GM21367 (cell line): ENCODE results near the gene HOXB5.

Experiments
- ATAC-seq: cut with Tn5 transposase; IDR thresholded peaks from one replicate; pipeline ENCODE4 v1.9.1; 2021; ENCODE audit not compliant: unreplicated experiment

HOXB5 gene

GRCh38 chr17:48617471-48618255, 24.1 kb upstream of the HOXB5 start:
- ATAC-seq = no peak

GRCh38 chr17:48616717-48617470, 23.3 kb upstream of the HOXB5 start:
- no peak for ATAC-seq

GRCh38 chr17:48615963-48616716, 22.6 kb upstream of the HOXB5 start:
- no peak for ATAC-seq

- no peak for ATAC-seq
Measured at GRCh38 chr17:48615047-48615962, 21.7 kb upstream of the HOXB5 start, which contains the start of gene HOXB8. Gene HOXB8, minus strand, starts transcription at chr17:48615292. Its CDS starts 588 bp downstream, at chr17:48614704.

GRCh38 chr17:48613862-48614694, 20.5 kb upstream of the HOXB5 start:
- ATAC-seq = no peak

- no peak for ATAC-seq
Measured at GRCh38 chr17:48612854-48613691, 19.5 kb upstream of the HOXB5 start.

GRCh38 chr17:48612456-48612853, 18.9 kb upstream of the HOXB5 start:
- no peak for ATAC-seq

GRCh38 chr17:48611681-48612455, 18.3 kb upstream of the HOXB5 start:
- no peak for ATAC-seq

GRCh38 chr17:48611213-48611612, 17.6 kb upstream of the HOXB5 start:
- no peak for ATAC-seq

GRCh38 chr17:48610282-48611211, 17.0 kb upstream of the HOXB5 start, which contains the start of gene HOXB7:
Gene HOXB7, minus strand, starts transcription at chr17:48611017. Its CDS starts 99 bp downstream, at chr17:48610918.
- no peak for ATAC-seq

GRCh38 chr17:48609759-48610281, 16.2 kb upstream of the HOXB5 start:
- no peak for ATAC-seq

GRCh38 chr17:48609033-48609432, 15.5 kb upstream of the HOXB5 start:
- ATAC-seq = no peak

- ATAC-seq = no peak
Measured at GRCh38 chr17:48608494-48608834, 14.9 kb upstream of the HOXB5 start.

- no peak for ATAC-seq
Measured at GRCh38 chr17:48606892-48607614, 13.5 kb upstream of the HOXB5 start.

- no peak for ATAC-seq
Measured at GRCh38 chr17:48605991-48606891, 12.7 kb upstream of the HOXB5 start.
